PC-9 (cell line): ENCODE data around the gene TAOK2.

Source experiments
- CTCF ChIP-seq: fragments of 200-600 bp; sonication (generic); conservative IDR thresholded peaks from 2 replicates; pipeline ENCODE4 v1.6.1; 2017; ENCODE audit warnings: mixed run types, antibody characterized with exemption, mild to moderate bottlenecking, moderate library complexity
- EZH2 ChIP-seq: fragments of 200-600 bp; sonication (generic); IDR thresholded peaks from 2 replicates; pipeline ENCODE4 v1.8.0; 2017; ENCODE audit warnings: antibody characterized with exemption, low read depth

GRCh38 chr16:30040221-30040620 lies 66.6 kb downstream of the TAOK2 start:
- TF ChIP-seq CTCF (no peak), EZH2 (no peak)
